ENCODE data around the gene SLCO1A2.

The SLCO1A2 gene

DNA sequence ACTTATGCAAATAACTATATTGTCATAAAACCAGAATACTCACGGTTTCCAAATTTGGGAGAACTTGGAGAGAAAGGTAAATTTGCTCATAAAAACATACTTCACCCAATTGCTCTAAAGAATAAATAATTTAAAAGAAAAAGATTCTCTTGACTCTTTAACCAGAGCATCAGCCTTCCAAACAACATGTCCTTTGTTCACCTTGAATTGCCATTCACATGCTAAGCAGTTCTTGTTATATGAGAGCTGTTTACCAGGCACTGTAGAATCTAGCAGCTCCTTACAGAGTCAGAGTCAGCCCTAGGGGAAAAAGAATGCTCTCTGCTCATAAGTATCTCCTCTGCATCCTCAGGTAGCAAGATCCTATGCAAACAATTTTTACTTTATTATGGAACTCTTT, 10.2 kb downstream of the SLCO1A2 start:
- no peak for DNase-seq

DNA sequence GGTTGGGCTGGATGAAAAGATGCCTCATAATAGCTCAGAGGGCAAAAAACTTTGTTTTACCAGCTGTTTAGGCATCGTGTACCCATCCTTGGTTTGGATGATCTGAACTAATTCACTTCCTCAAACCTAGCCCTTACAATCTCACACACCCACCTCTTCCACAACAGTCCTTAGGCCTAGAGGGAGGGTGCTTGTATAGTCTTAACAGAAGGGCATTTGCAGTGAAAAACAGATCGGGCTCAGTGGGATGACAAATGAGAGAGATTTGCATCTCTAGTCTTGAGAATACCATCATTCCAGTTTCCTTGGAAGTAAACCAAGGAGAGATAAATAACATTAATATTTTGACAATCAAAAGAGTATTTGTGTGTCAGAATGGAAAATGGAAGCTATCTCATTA, 11.0 kb downstream of the SLCO1A2 start:
- no peak for DNase-seq

DNA sequence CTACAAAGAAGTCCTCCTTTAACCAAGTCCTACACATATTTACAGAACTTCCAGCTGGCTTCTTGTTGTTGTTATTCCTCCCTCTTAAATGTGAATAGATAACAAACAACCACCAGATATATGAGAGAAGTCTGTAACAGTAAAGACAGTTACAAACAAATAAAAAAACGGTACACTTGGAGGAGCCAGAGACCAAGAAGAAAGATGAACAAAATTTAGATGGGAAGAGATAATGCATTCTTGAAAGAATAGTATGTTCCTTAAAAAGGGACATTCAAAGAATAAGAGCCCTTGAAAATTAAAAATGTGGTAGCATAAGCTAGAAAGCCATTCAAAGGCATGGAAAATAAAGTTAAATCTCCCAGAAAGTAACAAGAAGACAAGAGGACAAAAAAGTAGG, 25.9 kb downstream of the SLCO1A2 start:
- DNase-seq = no peak

DNA sequence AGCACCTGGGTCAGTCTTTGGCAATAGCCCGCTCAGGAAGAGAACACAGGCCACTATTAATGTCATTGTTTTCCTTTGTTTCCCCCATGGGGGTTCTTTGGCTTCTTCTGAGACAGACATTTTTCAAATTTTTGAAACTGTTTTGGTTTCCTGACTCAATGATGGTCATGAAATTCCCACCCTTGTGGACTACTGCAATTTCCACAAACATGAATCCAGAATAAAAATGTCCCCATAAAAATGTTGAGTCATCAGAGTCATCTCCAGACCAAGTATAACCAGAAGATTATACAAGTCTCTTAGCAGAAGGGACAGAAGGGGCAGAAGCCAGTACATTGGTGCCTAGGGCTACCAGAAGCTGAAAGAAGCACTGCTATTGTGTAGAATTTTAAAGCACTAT, 29.1 kb downstream of the SLCO1A2 start:
- DNase-seq = no peak

DNA sequence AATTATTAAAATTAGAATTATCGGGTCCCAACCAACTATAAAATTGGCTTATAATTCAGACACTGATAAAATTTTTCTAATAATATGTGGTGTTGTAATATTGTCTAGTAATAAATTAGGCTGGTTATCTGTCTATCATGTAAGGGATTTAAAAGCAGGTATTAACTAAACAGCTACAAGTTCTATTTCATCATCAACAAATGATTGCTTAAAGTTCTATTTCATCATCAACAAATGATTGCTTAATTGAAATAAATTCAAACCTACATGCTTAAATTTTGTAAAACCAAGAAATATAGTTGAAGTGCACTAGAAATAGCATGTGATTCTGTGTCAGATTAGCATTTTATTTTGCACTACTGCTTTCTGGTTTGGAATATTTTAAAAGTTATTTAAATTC, 34.1 kb downstream of the SLCO1A2 start:
- no peak for DNase-seq

DNA sequence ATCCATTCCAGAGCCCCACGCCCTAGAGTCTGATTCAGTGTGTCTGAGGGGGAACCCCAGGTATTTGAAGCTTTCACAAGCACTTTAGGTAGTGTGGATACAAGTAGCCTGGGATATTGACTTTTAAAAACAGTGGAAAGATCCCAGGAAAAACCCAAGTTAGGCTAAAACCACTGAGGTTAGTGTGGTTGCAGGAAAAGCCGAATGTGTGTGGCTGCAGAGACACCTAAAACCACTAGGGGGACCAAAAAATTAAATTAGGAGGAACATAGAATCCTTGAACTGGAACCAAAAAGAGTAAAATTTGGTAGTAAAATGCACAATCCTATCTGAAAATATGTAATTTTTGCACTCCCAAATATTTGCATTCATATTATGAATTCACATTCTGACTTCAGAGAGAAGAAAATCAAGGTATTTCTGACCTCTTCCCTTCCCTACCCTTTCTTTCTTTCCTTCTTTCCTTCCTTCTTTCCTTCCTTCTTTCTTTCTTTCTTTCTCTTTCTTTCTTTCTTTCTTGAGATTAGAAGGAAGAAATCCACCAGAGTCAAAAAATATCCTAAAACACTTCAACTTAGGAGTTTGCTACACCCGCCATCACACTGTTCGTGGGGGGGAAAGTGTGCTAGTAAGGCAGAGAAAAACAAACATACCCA, 37.8 kb downstream of the SLCO1A2 start:
- DNase-seq = no peak

DNA sequence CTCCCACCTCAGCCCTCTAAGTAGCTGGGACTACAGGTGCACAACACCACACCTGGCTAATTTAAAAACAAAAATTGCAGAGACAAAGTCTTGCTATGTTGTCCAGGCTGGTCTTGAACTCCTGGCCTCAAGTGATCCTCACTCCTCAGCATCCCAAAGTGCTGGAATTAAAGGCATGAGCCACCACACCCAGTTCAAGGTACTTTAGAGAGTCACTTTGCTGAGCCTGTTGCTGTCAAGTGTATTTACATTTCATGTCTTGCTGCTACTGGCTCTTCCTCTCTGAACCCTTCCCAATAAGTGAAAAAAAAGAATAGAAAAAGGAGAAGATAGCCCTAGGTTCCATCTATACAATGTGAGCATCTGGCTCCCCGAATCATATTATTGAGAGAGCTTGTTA, 38.4 kb downstream of the SLCO1A2 start:
- DNase-seq = no peak

DNA sequence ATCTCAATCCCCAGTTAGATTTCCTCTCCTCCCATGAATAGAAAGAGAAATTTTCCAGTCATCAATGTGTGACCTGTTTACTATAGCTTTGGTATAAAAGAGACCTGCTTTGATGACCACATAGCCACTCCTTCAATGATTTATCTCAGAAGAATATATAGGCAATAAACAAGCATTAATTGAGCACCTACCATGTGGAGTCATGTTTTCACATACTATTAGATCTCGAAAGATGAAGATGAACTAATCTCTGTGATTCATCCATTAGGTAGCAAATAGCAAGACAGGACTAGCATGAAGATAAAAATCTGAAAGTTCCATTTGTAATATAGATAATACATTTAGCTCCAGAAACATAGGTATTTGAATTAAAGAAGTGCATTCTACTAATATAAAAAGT, 40.5 kb downstream of the SLCO1A2 start:
- no peak for DNase-seq

DNA sequence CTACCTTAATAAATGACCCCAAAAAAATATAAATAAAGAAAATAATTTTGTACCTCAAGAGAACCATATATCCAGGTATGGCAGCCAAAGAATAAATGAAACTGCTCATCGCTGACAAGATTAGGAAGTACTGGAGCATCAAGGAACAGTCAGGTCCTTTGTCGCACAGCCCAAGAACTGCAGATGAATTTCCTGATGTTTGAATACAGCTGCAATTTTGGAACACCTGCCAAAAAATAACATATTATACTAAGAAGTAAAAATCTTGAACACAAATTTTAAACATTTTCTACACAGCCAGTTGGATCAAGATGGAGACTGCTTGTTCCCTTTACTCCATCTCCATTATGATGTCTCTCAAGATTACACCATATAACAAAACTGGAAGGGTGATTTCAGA, 42.6 kb downstream of the SLCO1A2 start:
- no peak for DNase-seq

DNA sequence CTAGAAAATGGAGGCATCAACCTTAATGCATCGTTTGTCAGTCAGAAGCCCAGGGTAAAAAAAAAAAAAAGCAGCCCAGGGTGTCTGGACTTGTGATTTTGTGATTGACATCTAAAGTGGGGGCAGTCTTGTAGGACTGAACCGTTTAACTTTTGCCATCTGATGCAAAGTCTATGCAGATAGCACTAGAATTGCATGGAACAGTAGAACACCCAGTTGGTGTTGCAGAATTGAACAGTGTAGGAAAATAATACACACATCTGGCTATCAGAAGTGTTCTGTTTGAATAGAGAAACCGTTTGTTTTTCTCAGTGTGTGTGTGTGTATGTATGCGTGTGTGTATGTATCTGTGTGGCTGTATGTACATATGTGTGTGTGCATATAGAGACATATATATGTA, 45.0 kb downstream of the SLCO1A2 start:
- DNase-seq = no peak

DNA sequence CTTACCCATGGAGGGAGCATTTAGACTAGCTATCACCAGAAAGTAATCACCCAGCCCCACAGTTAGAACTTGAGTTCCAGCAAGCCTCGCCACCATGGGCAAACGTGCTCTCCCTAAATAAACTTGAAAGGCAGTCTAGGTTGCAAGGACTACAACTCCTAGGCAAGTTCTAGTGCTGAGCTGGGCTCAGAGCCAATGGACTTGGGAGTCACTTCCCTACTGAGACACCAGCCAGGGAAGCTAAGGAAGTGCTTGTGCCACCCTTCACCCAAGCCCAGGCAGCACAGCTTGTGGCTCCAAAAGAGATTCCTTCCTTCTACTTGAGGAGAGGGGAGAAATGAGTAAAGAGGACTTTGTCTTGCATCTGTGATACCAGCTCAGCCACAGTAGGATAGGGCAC, 57.9 kb downstream of the SLCO1A2 start:
- no peak for DNase-seq

DNA sequence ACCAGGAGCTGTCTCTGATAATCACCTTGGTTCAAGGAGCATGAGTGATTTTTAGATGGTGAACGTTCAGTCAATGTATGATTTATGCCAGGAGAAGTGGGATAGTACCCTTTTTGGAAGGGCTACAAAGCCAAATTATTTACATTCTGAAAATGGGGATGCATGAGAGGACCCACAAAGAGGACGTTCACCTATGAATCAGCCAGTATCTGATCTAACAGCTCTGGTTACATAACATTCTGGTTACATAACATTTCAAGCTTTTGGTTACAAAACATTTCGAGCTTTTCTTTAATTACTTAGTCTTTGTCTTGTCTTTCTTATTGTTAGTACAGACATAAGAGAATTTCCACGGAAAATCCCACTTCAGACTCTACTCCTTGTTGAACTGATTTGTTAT, 68.8 kb downstream of the SLCO1A2 start:
- DNase-seq = no peak

DNA sequence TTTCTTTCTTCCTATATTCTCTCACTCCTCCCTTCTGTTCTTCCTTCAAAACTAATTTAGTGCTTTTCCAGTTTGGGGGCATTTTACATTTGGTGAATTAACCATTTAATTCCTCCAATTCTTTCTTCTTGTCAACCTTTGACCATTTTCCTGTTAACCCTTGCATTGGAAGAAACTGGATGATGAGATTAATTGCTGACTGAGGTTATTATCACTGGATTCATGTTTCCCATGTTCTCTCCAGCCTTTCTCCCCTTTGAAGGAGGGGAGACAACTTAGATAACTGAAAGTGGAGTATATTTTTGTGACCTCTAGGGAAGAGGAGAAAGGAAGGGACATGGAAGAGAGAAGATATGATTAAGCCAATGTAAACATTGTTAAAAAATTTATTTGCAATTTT, 70.5 kb downstream of the SLCO1A2 start:
- no peak for DNase-seq

DNA sequence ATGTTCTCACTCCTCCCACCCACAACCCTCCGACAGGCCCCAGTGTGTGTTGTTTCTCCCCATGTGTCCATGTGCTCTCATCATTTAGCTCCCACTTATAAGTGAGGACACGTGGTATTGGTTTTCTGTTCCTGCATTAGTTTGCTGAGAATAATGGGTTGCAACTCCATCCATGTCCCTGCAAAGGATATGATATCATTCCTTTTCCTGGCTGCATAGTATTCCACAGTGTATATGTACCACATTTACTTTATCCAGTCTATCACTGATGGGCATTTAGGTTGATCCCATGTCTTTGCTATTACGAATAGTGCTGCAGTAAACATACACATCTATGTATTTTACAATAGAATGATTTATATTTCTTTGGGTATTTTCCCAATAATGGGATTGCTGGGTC, 77.5 kb downstream of the SLCO1A2 start:
- DNase-seq = no peak

DNA sequence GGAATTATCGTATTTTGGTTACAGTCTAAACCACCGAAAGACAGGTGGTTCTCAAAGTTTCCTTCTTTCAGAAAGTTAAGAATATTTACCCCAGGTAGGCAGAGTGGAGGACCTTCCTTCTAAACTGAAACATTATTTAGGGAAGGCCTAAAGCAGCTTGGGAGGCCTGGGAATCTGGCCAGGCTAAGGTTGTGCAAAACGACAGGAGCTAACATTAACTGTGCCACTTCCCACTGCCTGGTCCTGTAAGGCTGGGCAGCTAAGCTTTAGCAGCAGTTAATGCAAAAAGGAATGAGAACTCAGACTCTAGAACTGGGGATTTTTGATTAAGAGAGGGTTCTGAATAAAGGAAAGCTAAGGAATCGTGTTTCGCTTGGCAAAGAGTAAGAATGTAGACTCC, 82.6 kb downstream of the SLCO1A2 start:
- no peak for DNase-seq

DNA sequence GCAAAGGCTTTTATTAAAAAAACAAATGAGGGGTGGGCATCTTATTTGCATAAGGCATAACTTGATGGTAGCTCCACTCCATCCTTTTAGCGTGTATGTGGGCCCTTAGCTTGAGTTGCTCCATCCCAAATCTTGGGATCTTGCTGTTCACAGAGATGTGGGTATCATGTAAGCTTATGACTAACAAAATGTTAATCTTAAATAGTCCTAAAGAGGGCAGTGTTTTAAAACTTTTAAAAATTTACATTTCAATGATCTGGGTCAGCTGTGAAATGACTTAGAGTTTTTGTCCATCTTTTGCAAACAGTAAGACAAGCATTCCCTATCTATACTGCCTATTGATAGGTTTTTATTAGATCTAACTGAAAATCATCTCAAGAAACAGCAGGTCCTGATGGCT, 86.0 kb downstream of the SLCO1A2 start:
- DNase-seq = no peak

DNA sequence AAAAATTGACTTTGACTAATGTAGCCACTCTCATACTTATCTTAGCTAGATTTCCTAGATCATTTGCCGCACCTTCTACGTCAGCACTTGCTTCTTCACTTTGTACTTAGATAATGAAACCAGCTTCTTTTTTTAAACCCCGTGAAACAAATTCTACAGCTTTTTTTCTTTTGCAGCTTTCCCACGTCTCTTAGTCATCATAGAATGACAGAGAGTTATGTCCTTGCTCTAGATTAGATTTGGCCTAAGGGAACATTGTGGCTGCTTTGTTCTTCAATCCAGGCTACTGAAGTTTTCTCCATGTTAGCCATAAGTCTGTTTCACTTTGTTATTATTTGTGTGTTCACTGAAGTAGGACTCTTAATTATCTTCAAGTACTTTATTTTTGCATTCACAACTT, 94.9 kb downstream of the SLCO1A2 start:
- DNase-seq = no peak

DNA sequence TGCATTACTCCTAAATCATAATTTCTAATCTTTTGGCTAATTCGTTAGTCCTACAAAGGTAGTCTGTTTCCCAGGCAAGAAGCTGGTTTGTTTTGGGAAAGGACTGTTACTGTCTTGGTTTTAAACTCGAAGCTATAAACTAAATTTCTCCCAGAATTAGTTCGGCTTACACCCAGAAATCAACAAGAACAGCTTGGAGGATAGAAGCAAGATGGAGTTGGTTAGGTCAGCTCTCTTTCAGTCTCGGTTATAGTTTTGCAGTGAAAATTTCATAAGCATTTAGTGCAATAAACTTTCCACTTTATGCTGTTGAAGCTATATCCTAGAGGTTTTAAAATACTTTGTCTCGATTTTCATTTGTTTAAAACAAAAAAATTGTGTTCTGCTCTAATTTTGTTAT, 100.3 kb downstream of the SLCO1A2 start:
- DNase-seq = no peak

DNA sequence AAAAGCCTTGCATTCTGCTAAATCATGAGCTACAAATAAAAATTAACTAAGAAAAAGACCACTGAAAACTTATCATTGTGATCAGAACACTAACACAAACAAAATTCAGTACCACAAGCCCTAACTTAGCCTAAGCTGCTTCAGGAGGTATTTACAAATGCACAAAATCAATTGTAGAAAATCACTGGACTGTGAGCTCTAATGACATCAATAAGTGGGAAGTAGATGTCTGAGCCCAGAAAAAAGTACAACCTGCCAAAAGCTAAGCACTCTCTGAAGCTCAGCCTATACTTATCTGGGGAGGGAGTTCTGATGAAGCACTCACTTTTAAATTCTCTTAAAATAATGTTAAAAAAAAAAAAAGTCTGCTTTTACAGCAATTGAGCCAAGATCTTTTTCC, 110.8 kb downstream of the SLCO1A2 start:
- no peak for DNase-seq

DNA sequence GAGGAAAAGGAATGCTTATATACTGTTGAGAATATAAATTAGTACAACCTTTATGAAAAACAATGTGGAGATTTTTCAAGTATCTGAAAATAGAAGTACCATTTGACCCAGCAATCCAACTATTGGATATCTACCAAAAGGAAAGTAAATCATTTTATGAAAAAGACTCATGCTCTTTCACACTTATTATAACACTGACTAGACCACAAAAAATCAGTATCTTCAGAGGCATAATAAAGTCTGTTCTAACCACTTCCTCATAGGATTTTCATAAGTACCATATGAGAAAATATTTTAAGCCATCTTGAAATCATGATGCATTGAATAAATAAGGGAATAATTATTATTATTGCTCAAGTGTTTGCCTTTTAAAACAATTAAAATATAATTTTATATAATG, 112.9 kb downstream of the SLCO1A2 start:
- DNase-seq = no peak

DNA sequence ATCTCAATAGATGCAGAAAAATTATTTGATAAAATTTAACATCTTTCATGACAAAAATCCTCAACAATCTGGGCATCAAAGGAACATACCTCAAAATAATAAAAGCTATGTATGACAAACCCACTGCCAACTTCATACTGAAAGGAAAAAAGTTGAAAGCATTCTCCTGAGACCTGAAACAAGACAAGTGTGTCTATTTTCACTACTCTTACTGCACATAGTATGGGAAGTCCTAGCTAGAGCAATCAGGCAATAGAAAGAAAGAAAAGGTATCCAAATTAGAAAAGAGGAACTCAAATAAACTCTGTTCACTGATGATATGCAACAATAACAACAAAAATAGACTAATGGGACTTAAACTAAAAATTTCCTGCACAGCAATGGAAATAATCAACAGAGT, 113.6 kb downstream of the SLCO1A2 start:
- no peak for DNase-seq

DNA sequence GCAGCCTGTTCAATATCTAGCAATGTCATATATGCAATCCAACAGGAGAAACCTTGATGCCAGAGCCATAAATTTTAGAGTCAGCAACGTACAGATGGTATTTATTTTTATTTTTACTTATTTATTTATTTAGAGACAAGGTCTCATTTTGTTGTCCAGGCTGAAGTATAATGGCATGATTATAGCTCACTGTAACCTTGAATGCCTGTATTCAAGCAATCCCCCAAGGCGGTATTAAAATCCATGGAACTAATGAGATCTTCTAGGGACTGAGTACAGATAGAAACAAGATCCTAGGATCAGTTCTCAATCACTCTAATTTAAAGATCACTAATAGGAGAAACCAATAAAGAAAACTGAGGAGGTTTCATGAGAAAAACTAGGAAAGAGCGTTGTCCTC, 114.5 kb downstream of the SLCO1A2 start:
- no peak for DNase-seq

DNA sequence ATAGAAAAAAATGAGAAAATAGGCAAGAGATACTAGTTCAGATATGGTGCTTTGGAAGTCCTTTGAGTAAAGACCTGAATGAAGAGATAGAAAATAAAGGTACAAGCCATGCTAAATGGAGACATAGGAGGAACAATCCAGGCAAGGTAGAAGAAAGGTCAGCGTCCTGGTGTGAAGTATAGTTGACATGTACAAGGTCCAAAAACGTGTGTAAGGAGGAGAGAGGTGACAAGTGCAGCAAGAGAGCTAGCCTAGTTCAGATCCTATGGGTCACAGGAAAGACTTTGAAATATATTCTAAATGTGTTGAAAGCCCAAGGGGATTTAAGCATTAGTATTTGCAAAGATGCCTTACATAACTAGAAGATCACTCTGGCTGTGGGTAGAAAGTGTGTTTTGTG, 115.5 kb downstream of the SLCO1A2 start:
- DNase-seq = no peak
